NB4 (cell line): ENCODE results near the gene TRMU.

ENCODE experiments used
- MYC ChIP-seq: IDR thresholded peaks from 2 replicates; pipeline ENCODE4 v1.6.1; 2011; ENCODE audit warnings: low read depth, low read length
- POLR2A ChIP-seq: IDR thresholded peaks from 2 replicates; pipeline ENCODE4 v1.6.1; 2011; ENCODE audit warnings: mild to moderate bottlenecking; ENCODE audit not compliant: insufficient read length; ENCODE audit errors: extremely low read depth
- TF ChIP-seq, protein P1 (sequence below): IDR thresholded peaks from one replicate; pipeline ENCODE4 v1.5.1; 2012; ENCODE audit warnings: low read depth, low read length
- TF ChIP-seq, protein P2 (sequence below): IDR thresholded peaks from 2 replicates; pipeline ENCODE4 v1.6.1; 2011; ENCODE audit warnings: low read depth, low read length

DNA sequence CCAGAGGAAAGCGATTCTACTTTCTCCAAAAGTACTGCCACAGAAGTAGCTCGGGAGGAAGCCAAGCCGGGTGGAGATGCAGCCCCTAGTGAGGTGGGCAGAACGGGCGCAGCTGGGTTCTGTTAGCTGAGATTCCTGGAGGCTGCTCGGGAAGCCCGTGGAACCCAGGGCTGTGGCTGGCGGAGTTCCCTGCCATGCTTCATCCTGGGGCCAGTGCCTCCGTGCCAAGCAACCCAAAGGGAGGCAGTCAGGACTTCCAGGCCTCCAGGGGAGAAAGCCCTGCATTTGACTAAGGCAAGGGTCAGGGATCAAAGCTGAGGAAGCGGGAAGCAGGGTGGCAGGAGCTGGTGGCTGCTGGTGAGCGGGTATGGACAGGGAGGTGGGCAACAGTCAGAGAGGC, 6.7 kb upstream of the TRMU start:
- TF ChIP-seq, protein P1, sequence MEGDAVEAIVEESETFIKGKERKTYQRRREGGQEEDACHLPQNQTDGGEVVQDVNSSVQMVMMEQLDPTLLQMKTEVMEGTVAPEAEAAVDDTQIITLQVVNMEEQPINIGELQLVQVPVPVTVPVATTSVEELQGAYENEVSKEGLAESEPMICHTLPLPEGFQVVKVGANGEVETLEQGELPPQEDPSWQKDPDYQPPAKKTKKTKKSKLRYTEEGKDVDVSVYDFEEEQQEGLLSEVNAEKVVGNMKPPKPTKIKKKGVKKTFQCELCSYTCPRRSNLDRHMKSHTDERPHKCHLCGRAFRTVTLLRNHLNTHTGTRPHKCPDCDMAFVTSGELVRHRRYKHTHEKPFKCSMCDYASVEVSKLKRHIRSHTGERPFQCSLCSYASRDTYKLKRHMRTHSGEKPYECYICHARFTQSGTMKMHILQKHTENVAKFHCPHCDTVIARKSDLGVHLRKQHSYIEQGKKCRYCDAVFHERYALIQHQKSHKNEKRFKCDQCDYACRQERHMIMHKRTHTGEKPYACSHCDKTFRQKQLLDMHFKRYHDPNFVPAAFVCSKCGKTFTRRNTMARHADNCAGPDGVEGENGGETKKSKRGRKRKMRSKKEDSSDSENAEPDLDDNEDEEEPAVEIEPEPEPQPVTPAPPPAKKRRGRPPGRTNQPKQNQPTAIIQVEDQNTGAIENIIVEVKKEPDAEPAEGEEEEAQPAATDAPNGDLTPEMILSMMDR, result no peak
- no peak for TF ChIP-seq POLR2A
- TF ChIP-seq, protein P2, sequence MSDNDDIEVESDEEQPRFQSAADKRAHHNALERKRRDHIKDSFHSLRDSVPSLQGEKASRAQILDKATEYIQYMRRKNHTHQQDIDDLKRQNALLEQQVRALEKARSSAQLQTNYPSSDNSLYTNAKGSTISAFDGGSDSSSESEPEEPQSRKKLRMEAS, result no peak
- no peak for TF ChIP-seq MYC
